GM21723 (cell line): Measurements from ENCODE around the gene TYMP.
"Not testable (repeated sequence)": the region's sequence is repeated elsewhere in the genome, so short reads cannot be mapped to it uniquely, and the experiment has no call there.

ENCODE experiments used
- ATAC-seq: cut with Tn5 transposase; IDR thresholded peaks from one replicate; pipeline ENCODE4 v1.9.1; 2021; ENCODE audit warnings: mild to moderate bottlenecking, moderate library complexity; ENCODE audit not compliant: unreplicated experiment

TYMP gene

GRCh38 chr22:50542416-50542927 lies 12.7 kb upstream of the TYMP start:
- ATAC-seq = no peak

- not testable (repeated sequence) for ATAC-seq
Observed at GRCh38 chr22:50541667-50542026, 11.8 kb upstream of the TYMP start.

GRCh38 chr22:50540381-50540780 lies 10.6 kb upstream of the TYMP start:
- ATAC-seq = no peak

GRCh38 chr22:50537765-50538164 lies 8.0 kb upstream of the TYMP start:
- no peak for ATAC-seq

DNA sequence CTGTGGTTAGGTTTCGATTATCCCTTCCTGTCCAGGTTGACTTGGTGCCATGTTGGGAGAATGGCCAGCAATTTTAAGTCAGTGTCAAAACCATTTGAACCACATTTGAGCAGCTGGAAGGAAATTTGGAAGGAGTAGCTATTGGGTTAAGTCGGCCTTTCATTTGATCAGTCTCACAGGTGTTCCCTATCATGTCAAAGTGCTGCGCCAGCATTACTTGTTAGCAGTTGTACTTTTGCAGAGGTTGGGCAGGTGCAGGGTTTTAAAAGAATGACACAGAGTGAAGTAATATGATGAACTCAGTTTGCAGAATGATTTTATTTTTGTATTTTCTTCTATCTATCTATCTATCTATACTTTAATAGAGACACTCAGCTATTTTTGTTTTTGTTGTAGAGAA lies 6.4 kb upstream of the TYMP start:
- no peak for ATAC-seq

DNA sequence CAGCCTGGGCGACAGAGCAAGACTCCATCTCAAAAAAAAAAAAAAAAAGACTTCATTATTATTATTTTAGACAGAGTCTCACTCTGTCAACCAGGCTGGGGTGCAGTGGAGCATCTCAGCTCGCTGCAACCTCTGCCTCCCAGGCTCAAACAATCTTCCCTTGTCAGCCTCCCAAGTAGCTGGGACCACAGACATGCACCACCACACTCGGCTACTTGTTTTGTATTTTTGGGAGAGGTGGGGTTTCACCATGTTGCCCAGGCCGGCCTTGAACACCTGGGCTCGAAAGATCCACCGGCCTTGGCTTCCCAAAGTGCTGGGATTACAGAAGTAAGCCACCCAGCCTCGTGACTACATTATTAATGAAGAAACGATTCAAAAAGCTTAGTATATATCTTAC lies 5.3 kb upstream of the TYMP start:
- ATAC-seq = no peak

DNA sequence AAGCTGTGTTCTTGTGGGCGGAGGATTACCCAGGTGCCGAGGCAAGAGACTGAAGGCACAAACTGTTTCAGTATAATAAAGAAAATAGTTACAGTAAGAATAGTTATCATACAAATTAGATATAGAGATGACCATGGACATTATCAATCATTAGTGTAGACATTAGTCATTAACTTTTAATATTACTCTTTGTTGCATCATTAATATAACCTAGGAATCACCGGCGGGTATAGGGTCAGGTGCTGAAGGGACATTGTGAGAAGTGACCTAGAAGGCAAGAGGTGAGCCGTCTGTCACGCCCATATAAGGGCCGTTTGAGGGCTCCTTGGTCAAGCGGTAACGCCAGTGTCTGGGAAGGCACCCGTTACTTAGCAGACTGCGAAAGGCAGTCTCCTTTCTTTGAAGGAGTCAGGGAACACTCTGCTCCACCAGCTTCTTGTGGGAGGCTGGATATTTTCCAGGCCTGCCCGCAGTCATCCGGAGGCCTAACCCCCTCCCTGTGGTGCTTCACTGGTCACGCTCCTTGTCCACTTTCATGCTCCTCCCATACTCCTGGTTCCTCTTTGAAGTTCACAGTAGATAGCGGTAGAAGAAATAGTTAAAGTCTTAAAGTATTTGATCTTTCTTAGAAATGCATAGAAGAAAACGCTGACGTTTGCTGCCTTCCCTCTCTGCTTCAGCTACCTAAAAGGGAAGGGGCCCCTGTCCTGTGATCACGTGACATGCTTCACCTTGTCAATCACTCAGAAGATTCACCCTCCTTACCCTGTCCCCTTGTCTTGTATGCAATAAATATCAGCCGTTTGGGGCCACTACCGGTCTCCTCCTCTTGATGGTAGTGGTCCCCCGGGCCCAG lies 4.3 kb upstream of the TYMP start:
- ATAC-seq = not testable (repeated sequence)

DNA sequence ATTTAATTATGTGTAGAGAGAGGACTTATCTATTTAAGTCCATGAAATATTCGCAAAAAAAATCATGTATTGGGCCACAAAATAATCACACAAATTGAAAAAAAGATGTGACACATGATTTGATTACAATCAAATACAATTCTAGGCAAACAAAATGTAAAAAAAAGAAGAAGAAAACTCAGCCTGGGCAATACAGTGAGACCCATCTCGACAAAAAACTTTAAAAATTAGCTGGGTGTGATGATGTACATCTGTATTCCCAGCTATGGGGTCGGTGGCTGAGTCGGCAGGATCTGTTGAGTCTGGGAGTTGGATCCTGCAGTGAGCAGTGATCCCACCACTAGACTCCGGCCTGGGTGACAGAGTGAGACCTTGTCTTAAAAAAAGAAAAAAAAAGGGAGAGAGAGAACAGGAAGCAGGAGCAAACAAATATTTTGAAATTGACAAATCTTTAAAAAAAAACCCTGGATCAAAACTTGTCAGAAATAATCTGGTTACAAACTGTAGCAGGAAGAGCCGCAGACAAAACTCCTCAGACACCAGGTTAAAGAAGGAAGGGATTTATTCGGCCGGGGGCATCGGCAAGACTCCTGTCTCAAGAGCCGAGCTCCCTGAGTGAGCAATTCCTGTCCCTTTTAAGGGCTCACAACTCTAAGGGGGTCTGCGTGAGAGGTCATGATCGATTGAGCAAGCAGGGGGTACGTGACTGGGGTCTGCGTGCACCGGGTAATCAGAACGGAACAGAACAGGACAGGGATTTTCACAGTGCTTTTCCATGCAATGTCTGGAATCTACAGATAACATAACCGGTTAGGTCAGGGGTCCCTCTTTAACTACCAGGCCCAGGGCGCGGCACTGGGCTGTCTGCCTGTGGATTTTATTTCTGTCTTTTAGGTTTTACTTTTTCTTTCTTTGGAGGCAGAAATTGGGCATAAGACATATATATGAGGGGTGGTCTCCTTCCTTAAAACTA lies 3.3 kb upstream of the TYMP start:
- no peak for ATAC-seq

GRCh38 chr22:50531962-50532674 lies 2.3 kb upstream of the TYMP start:
- no peak for ATAC-seq

- ATAC-seq = no peak
Observed at GRCh38 chr22:50531546-50531961, 1.7 kb upstream of the TYMP start.

DNA sequence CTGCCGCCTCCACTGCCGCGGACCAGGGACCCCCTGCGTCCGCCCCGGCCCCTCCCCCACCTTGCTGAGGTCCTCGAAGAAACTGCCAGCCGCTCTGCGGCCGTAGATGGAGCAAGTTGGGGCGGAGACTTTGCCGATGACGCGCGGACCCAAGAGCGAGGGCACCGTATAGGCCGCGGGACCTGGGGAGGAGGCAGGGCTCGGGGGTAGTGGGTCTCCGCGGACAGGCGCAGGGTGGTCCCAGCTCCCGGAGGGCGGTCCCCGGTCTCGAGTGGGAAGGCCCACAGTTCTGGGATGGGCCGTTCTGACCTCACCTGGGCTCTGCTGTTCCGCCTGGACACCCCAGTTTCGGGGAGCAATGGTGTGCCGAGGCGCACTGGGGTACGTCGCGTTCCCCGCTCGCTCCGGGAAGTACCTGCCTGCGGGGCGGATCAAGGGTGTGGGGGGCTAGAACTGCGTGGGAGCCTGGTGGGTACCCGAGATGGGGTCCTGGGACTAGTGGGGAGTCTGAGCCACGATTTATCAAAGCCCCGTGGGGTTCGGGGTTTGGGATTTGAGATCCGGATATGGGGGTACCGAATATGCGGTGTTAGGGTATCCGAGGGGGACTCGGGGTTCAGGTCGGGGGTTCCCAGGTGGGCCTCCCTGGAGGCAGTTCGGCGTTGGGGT lies 1.2 kb upstream of the TYMP start:
- peak; percentile 24 for ATAC-seq

- no peak for ATAC-seq
Observed at GRCh38 chr22:50530580-50530876, 716 bp upstream of the TYMP start.

DNA sequence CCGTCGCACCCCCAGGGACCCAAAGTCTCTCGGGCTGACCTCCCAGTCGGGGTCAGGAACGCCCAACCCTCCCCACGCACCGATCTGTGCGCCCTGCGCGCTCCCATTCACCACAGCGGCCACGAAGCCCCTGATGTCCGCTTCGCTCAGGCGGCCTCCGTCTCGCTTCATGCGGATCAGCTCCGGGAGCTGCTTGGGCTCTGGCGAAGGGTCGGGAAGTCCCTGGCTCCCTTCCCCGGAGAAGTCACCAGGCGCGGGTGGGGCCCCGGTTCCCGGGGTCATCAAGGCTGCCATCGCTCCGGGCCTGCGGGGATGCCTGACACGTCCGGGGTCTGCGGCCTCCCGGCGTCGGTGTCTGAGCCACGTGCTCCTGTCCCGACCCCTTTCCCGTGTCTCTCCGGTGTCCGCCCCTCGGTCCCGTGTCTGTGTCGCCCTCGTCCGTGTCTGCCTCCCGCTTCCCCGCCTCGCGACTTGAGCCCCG lies 356 bp downstream of the TYMP start:
- ATAC-seq = no peak

GRCh38 chr22:50528682-50529415 lies 963 bp downstream of the TYMP start:
- no peak for ATAC-seq

- no peak for ATAC-seq
Observed at GRCh38 chr22:50527921-50528681, 1.7 kb downstream of the TYMP start.

GRCh38 chr22:50526834-50527801 lies 2.7 kb downstream of the TYMP start:
- no peak for ATAC-seq

- peak; percentile 36 for ATAC-seq
Observed at GRCh38 chr22:50526108-50526833, 3.5 kb downstream of the TYMP start.

- no peak for ATAC-seq
Observed at GRCh38 chr22:50525858-50526107, 4.0 kb downstream of the TYMP start.
